Fibroblast of lung (primary cell): ENCODE measurements around the gene TFB2M. TPM values are rescaled to one million over a fixed set of nuclear protein-coding genes. Genes with fewer than 3 reads are reported as not detected.

Experiments
- DNase-seq, 2 donors: peaks; one replicate each; pipeline versions ENCODE4 v3.0.0 to v3.0.0-alpha.2; 2010; ENCODE audit warnings: low read depth in 2 of 2
- H2AFZ ChIP-seq: 2 replicates; pipeline ENCODE4 v1.5.1; 2012; ENCODE audit warnings: low read length, control low read depth, inconsistent platforms
- H3K27ac ChIP-seq: 2 replicates; pipeline ENCODE4 v1.5.1; 2011; ENCODE audit warnings: low read length, control low read depth; ENCODE audit not compliant: insufficient read depth
- H3K27me3 ChIP-seq: 2 replicates; pipeline ENCODE4 v1.5.1; 2011; ENCODE audit warnings: mild to moderate bottlenecking, low read length; ENCODE audit not compliant: control insufficient read depth, insufficient read depth
- H3K36me3 ChIP-seq: 2 replicates; pipeline ENCODE4 v1.5.1; 2011; ENCODE audit warnings: low read length; ENCODE audit not compliant: control insufficient read depth, insufficient read depth
- H3K4me1 ChIP-seq: 2 replicates; pipeline ENCODE4 v1.5.1; 2011; ENCODE audit warnings: low read length; ENCODE audit not compliant: control insufficient read depth, insufficient read depth; ENCODE audit errors: extremely low read depth
- H3K4me2 ChIP-seq: 2 replicates; pipeline ENCODE4 v1.5.1; 2011; ENCODE audit warnings: low read length, control low read depth; ENCODE audit not compliant: insufficient read depth; ENCODE audit errors: extremely low read depth
- H3K4me3 ChIP-seq, 4 experiments: fragments of 200-600 bp in 1 of 4; sonication (generic) in 1 of 4; replicated peaks in 1 of 4; 2 replicates each; pipeline ENCODE4 v1.5.1; 2011 to 2016; ENCODE audit warnings: low read length in 4 of 4, low read depth in 3 of 4, mild to moderate bottlenecking in 3 of 4, control low read depth in 2 of 4, inconsistent platforms in 1 of 4, mixed read lengths in 1 of 4; ENCODE audit not compliant: insufficient read depth in 1 of 4; ENCODE audit errors: control extremely low read depth in 1 of 4
- H3K79me2 ChIP-seq: 2 replicates; pipeline ENCODE4 v1.5.1; 2012; ENCODE audit warnings: mild to moderate bottlenecking, low read length, inconsistent platforms; ENCODE audit not compliant: control insufficient read depth, insufficient read depth
- H3K9ac ChIP-seq: 2 replicates; pipeline ENCODE4 v1.5.1; 2011; ENCODE audit warnings: mild to moderate bottlenecking, low read length, control low read depth; ENCODE audit not compliant: insufficient read depth
- H3K9me3 ChIP-seq: 2 replicates; pipeline ENCODE4 v1.5.1; 2012; ENCODE audit warnings: low read depth, low read length; ENCODE audit not compliant: control insufficient read depth, insufficient read depth
- H4K20me1 ChIP-seq: 2 replicates; pipeline ENCODE4 v1.5.1; 2011; ENCODE audit warnings: low read length; ENCODE audit not compliant: control insufficient read depth, insufficient read depth; ENCODE audit errors: extremely low read depth
- CTCF ChIP-seq, 2 donors: IDR thresholded peaks in 1 of 2; conservative IDR thresholded peaks in 1 of 2; 1 replicate in 1 of 2; 2 replicates in 1 of 2; pipeline ENCODE4 v1.5.1; 2011 to 2012; ENCODE audit warnings: low read length in 2 of 2, control low read depth in 1 of 2, inconsistent platforms in 1 of 2, low read depth in 1 of 2, mild to moderate bottlenecking in 1 of 2
- EZH2 ChIP-seq: IDR thresholded peaks from 2 replicates; pipeline ENCODE4 v1.5.1; 2012; ENCODE audit warnings: low read length, control low read depth, mild to moderate bottlenecking; ENCODE audit errors: missing control alignments
- polyA plus RNA-seq, 2 donors: library from polyadenylated mRNA; depleted of rRNA in 1 of 2; stranded (reverse) in 1 of 2; unstranded in 1 of 2; fragments of >200 nt; gene quantifications; 2 replicates each; pipeline ENCODE4 v1.2.1, GENCODE V29; 2011 to 2012; ENCODE audit warnings: missing spikeins in 1 of 2
- total RNA-seq: library from RNA; depleted of rRNA; stranded (reverse); fragments of >200 nt; gene quantifications from 2 replicates; pipeline ENCODE4 v1.2.1, GENCODE V29; 2014

Gene TFB2M
- total and polyA plus RNA-seq, 2 donors (not counting 1 experiment from before 2014, with no cell fraction given), result 15.9 to 20.1 TPM

- no peak for TF ChIP-seq EZH2
- TF ChIP-seq CTCF (conservative IDR thresholded peaks at IDR 0.05 in 1 of 2, IDR thresholded peaks at IDR 0.05 in 1 of 2; ENCODE audit: low read depth in 1 of 2, low read length in 2 of 2), result no peak
- H2AFZ ChIP-seq, result no peak overlapping the region
- no peak overlapping the region for H3K27ac ChIP-seq
- H3K4me3 ChIP-seq, result no peak overlapping the region
- peaks cover 5% of the 10 kb centered on the region for H3K27me3 ChIP-seq
- H3K4me1 ChIP-seq, result no peaks in the 10 kb centered on the region
- no peaks in the 10 kb centered on the region for H4K20me1 ChIP-seq
- no peaks in the 10 kb centered on the region for H3K36me3 ChIP-seq
- no peaks in the 10 kb centered on the region for H3K79me2 ChIP-seq
- no peak for DNase-seq
- no peak overlapping the region for H3K9ac ChIP-seq
- H3K4me2 ChIP-seq, result no peak overlapping the region
- H3K9me3 ChIP-seq, result no peaks in the 10 kb centered on the region
Measured at GRCh38 chr1:246534114-246534513, 31.9 kb downstream of the TFB2M start.

- DNase-seq, result no peak
- Histone ChIP-seq H3K9ac (no peak overlapping the region), H2AFZ (no peak overlapping the region), H4K20me1 (no peaks in the 10 kb centered on the region), H3K4me3 (no peak overlapping the region), H3K9me3 (no peaks in the 10 kb centered on the region), H3K79me2 (no peaks in the 10 kb centered on the region), H3K4me2 (no peak overlapping the region), H3K4me1 (no peaks in the 10 kb centered on the region), H3K27ac (no peak overlapping the region), H3K27me3 (peaks cover 5% of the 10 kb centered on the region), H3K36me3 (no peaks in the 10 kb centered on the region)
- TF ChIP-seq EZH2 (no peak), CTCF (conservative IDR thresholded peaks at IDR 0.05 in 1 of 2, IDR thresholded peaks at IDR 0.05 in 1 of 2; ENCODE audit: low read depth in 1 of 2, low read length in 2 of 2) (no peak)
Measured at GRCh38 chr1:246533371-246533905, 32.6 kb downstream of the TFB2M start.

GRCh38 chr1:246532519-246532918 lies 33.5 kb downstream of the TFB2M start:
- no peaks in the 10 kb centered on the region for H3K4me1 ChIP-seq
- DNase-seq, result no peak
- no peak overlapping the region for H3K4me3 ChIP-seq
- no peaks in the 10 kb centered on the region for H4K20me1 ChIP-seq
- no peaks in the 10 kb centered on the region for H3K79me2 ChIP-seq
- H2AFZ ChIP-seq, result no peak overlapping the region
- no peak overlapping the region for H3K4me2 ChIP-seq
- H3K27ac ChIP-seq, result no peak overlapping the region
- peaks cover 5% of the 10 kb centered on the region for H3K27me3 ChIP-seq
- no peaks in the 10 kb centered on the region for H3K36me3 ChIP-seq
- H3K9ac ChIP-seq, result no peak overlapping the region
- no peaks in the 10 kb centered on the region for H3K9me3 ChIP-seq
- TF ChIP-seq EZH2 (no peak), CTCF (conservative IDR thresholded peaks at IDR 0.05 in 1 of 2, IDR thresholded peaks at IDR 0.05 in 1 of 2; ENCODE audit: low read depth in 1 of 2, low read length in 2 of 2) (peak; percentile 13 to 14)
